HepG2 (cell line): ENCODE measurements around the gene HSF4. TPM values are rescaled to one million over a fixed set of nuclear protein-coding genes. Genes with fewer than 3 reads are reported as not detected.

Experiments
- BATF2 ChIP-seq: sonication (generic); formaldehyde crosslinking; IDR thresholded peaks from 2 replicates; pipeline ENCODE4 v1.8.0; 2022; ENCODE audit warnings: mild to moderate bottlenecking, missing genetic modification reagents, moderate library complexity
- HDAC6 ChIP-seq: fragments of 200-600 bp; sonication (generic); IDR thresholded peaks from 2 replicates; pipeline ENCODE4 v1.7.0; 2017; ENCODE audit warnings: mild to moderate bottlenecking, antibody characterized with exemption, low read length, low read depth
- KLF11 ChIP-seq: IDR thresholded peaks from 2 replicates; pipeline ENCODE4 v1.6.1; 2016; ENCODE audit warnings: missing compliant biosample characterization
- MTF2 ChIP-seq: sonication (generic); formaldehyde crosslinking; IDR thresholded peaks from 2 replicates; pipeline ENCODE4 v1.5.0; 2020; ENCODE audit warnings: missing genetic modification reagents, borderline replicate concordance
- MYNN ChIP-seq: sonication (generic); formaldehyde crosslinking; IDR thresholded peaks from 2 replicates; pipeline ENCODE4 v1.4.0; 2020; ENCODE audit warnings: mild to moderate bottlenecking, low read depth, missing genetic modification reagents
- NFYB ChIP-seq: sonication (generic); formaldehyde crosslinking; IDR thresholded peaks from 2 replicates; pipeline ENCODE4 v1.4.0; 2020; ENCODE audit warnings: missing genetic modification reagents
- NR2F2 ChIP-seq: IDR thresholded peaks from 2 replicates; pipeline ENCODE4 v1.6.1; 2012; ENCODE audit warnings: low read depth, inconsistent platforms, borderline replicate concordance
- PPARG ChIP-seq: conservative IDR thresholded peaks from 2 replicates; pipeline ENCODE4 v1.6.1; 2016; ENCODE audit warnings: missing biosample characterization, missing genetic modification reagents
- PRDM15 ChIP-seq: sonication (generic); formaldehyde crosslinking; IDR thresholded peaks from 2 replicates; pipeline ENCODE4 v1.4.0; 2020; ENCODE audit warnings: missing genetic modification reagents
- REST ChIP-seq, 2 experiments: IDR thresholded peaks; 2 replicates each; pipeline ENCODE4 v1.6.1; 2011 to 2012; ENCODE audit warnings: low read length in 2 of 2, borderline replicate concordance in 1 of 2, low read depth in 1 of 2, mild to moderate bottlenecking in 1 of 2, moderate library complexity in 1 of 2
- THAP11 ChIP-seq: IDR thresholded peaks from 2 replicates; pipeline ENCODE4 v1.6.1; 2016; ENCODE audit warnings: missing biosample characterization, missing genetic modification reagents
- ZMAT3 ChIP-seq: sonication (generic); formaldehyde crosslinking; conservative IDR thresholded peaks from 2 replicates; pipeline ENCODE4 v1.7.0; 2021; ENCODE audit warnings: missing genetic modification reagents
- ZMYM3 ChIP-seq: sonication (generic); formaldehyde crosslinking; IDR thresholded peaks from 2 replicates; pipeline ENCODE4 v1.5.1; 2020; ENCODE audit warnings: mild to moderate bottlenecking, missing genetic modification reagents
- ZNF207 ChIP-seq: fragments of 450-650 bp; IDR thresholded peaks from 2 replicates; pipeline ENCODE4 v1.6.1; 2016; ENCODE audit warnings: antibody characterized with exemption, borderline replicate concordance
- ZNF253 ChIP-seq: sonication (generic); formaldehyde crosslinking; IDR thresholded peaks from 2 replicates; pipeline ENCODE4 v1.8.0; 2022; ENCODE audit warnings: mild to moderate bottlenecking, missing genetic modification reagents, borderline replicate concordance
- ZNF567 ChIP-seq: sonication (generic); formaldehyde crosslinking; IDR thresholded peaks from 2 replicates; pipeline ENCODE4 v1.8.1; 2023; ENCODE audit warnings: mild to moderate bottlenecking, missing genetic modification reagents, borderline replicate concordance
- ZNF574 ChIP-seq: sonication (generic); formaldehyde crosslinking; IDR thresholded peaks from 2 replicates; pipeline ENCODE4 v1.4.0; 2020; ENCODE audit warnings: missing genetic modification reagents
- ZNF580 ChIP-seq: IDR thresholded peaks from 2 replicates; pipeline ENCODE4 v1.6.1; 2016; ENCODE audit warnings: low read depth, borderline replicate concordance
- ZNF7 ChIP-seq: IDR thresholded peaks from 2 replicates; pipeline ENCODE4 v1.6.1; 2016; ENCODE audit warnings: missing biosample characterization, missing genetic modification reagents
- polyA plus RNA-seq, 8 experiments: library from polyadenylated mRNA; depleted of rRNA in 3 of 8; stranded (reverse) in 7 of 8; unstranded in 1 of 8; fragments of >200 nt; fragmentation: Illumina TruSeq in 4 of 8; extraction: Trizol in 4 of 8; gene quantifications; 2 replicates each; pipeline versions ENCODE4 v1.2.1 to v1.2.3, GENCODE V29; 2011 to 2016; ENCODE audit warnings: low read depth in 4 of 8, missing spikeins in 1 of 8, mixed read lengths in 1 of 8; ENCODE audit not compliant: insufficient read depth in 1 of 8
- total RNA-seq, 5 experiments: library from RNA; depleted of rRNA; stranded (reverse); fragments of >200 nt; fragmentation: Illumina TruSeq; extraction: Trizol; gene quantifications; 2 replicates each; pipeline ENCODE4 v1.2.3, GENCODE V29; 2016; ENCODE audit warnings: low read depth in 1 of 5

The HSF4 gene
- total and polyA plus RNA-seq, 2 of the 13 experiments (the other 11 are each of a cell fraction or from before 2014, with no cell fraction given): 3.5 to 16.9 TPM

- no peak for TF ChIP-seq THAP11 (CRISPR knock-in tag)
- no peak for TF ChIP-seq BATF2
- no peak for TF ChIP-seq REST (IDR thresholded peaks at IDR 0.05; ENCODE audit: borderline replicate concordance in 1 of 2, low read depth in 1 of 2, low read length in 2 of 2)
- no peak for TF ChIP-seq NFYB
- TF ChIP-seq ZNF253 (CRISPR knock-in tag): no peak
- TF ChIP-seq KLF11 (CRISPR knock-in tag): 0 out of 2 replicates have a peak, but pooled peaks have one; percentile 81
- no peak for TF ChIP-seq MTF2 (CRISPR knock-in tag)
- no peak for TF ChIP-seq ZMYM3 (CRISPR knock-in tag)
- no peak for TF ChIP-seq NR2F2
- no peak for TF ChIP-seq MYNN (CRISPR knock-in tag)
- 0 out of 2 replicates have a peak, but pooled peaks have one; percentile 90 for TF ChIP-seq ZNF567
- TF ChIP-seq PRDM15 (CRISPR knock-in tag): 0 out of 2 replicates have a peak, but pooled peaks have one; percentile 30
- TF ChIP-seq ZNF574: peak; percentile 33
- no peak for TF ChIP-seq ZNF7 (CRISPR knock-in tag)
- no peak for TF ChIP-seq ZNF207
- TF ChIP-seq ZMAT3 (CRISPR knock-in tag): peak; percentile 58; the same call in 1 of the 2 replicates
- no peak for TF ChIP-seq PPARG
- no peak for TF ChIP-seq ZNF580
- TF ChIP-seq HDAC6: no peak
Observed at GRCh38 chr16:67170949-67171649, 6.6 kb downstream of the HSF4 start (continued).
